GM10266 (cell line): Measurements from ENCODE around the gene PLCB3.

Experiments
- DNase-seq: peaks from one replicate; pipeline ENCODE4 v3.0.0; 2012; ENCODE audit errors: extremely low spot score
- CTCF ChIP-seq: IDR thresholded peaks from 2 replicates; pipeline ENCODE4 v1.5.1; 2012; ENCODE audit warnings: mild to moderate bottlenecking, low read depth; ENCODE audit not compliant: control insufficient read depth, insufficient read depth; ENCODE audit errors: missing control alignments

PLCB3 gene

DNA sequence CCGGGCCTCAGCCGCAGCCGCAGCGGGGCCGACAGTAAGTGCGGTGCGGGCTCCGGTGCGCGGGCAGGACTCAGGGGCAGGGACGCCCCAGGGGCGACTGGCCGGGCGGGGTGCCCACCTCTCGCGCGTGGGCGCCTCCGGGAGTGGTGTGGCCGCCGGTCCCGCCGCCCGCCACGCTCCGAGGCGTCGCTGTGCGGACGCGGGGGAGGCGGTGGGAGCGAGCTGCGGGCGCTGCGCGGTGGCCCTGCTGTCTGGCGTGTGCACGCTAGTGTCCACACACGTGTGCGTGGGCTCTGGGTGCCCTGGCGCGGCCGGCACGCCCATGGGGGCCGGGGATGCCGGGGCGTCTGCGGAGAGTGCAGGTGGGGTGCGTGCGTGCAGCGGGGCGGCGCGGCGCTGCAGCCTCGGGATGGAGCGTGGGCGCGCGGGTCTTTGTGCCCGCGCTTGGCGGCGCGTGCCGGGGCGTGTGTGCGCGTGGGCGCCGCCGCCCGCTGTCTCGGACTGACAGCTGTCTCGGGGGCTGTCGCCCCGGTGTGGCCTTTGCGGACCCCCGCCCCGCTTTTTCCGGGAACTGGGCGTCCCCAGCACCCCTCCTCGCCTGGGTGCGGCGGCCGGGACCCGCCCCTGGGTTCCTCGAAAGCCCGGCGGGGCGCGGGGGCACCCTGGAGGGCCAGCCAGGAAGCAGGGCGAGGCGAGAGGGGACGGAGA is 40.6 kb downstream of the PLCB3 start:
- no peak for TF ChIP-seq CTCF
- DNase-seq, result no peak

- TF ChIP-seq CTCF, result no peak
Measured at GRCh38 chr11:64292460-64293254, 41.3 kb downstream of the PLCB3 start.

GRCh38 chr11:64294774-64295173 is 43.4 kb downstream of the PLCB3 start:
- DNase-seq, result no peak
- TF ChIP-seq CTCF, result no peak

More at GRCh38 chr11:64292460-64293254, 41.3 kb downstream of the PLCB3 start:
- DNase-seq, result no peak

GRCh38 chr11:64295760-64296159 is 44.4 kb downstream of the PLCB3 start:
- TF ChIP-seq CTCF, result no peak
- no peak for DNase-seq

- no peak for TF ChIP-seq CTCF
Measured at GRCh38 chr11:64296236-64296635, 44.9 kb downstream of the PLCB3 start.

GRCh38 chr11:64296830-64297698 is 45.7 kb downstream of the PLCB3 start:
- no peak for TF ChIP-seq CTCF
- DNase-seq, result no peak

More at GRCh38 chr11:64296236-64296635, 44.9 kb downstream of the PLCB3 start:
- no peak for DNase-seq
